Endothelial cell of umbilical vein (primary cell): ENCODE measurements around the gene PLEKHB1. TPM values are rescaled to one million over a fixed set of nuclear protein-coding genes. Genes with fewer than 3 reads are reported as not detected.

Experiments
- BruUV-seq: library from RNA; stranded (reverse); fragments of 400-500 nt; replicated peaks from 2 replicates; lab custom pipeline; 2021; lab: Mats Ljungman, UMichigan
- CTCF ChIA-PET: fragments of 300-600, 350-600 bp; sonication (Branson Sonifier 250); formaldehyde crosslinking; loops from one replicate; lab custom pipeline; 2021; ENCODE audit warnings: antibody characterized with exemption, inconsistent platforms; lab: Charles Lee
- POLR2A ChIA-PET: fragments of 300-600, 350-600 bp; sonication (Branson Sonifier 250); formaldehyde crosslinking; loops from one replicate; lab custom pipeline; 2021; ENCODE audit warnings: antibody characterized with exemption, inconsistent platforms; lab: Charles Lee
- DNase-seq: peaks from one replicate; pipeline ENCODE4 v3.0.0-alpha.2; 2011; ENCODE audit warnings: low read depth, low spot score
- FAIRE-seq: peaks from 2 replicates; lab custom pipeline; 2011; peaks lifted over from hg19 to GRCh38; lab: Jason Lieb, UNC
- H2AFZ ChIP-seq: 2 replicates; pipeline ENCODE4 v1.6.0; 2012; ENCODE audit warnings: low read depth, low read length, control low read depth, inconsistent platforms
- H3K27ac ChIP-seq: 2 replicates; pipeline ENCODE4 v1.5.1; 2011; ENCODE audit warnings: low read depth, mild to moderate bottlenecking, control low read depth, low read length, moderate library complexity; ENCODE audit not compliant: insufficient read depth
- H3K27me3 ChIP-seq, 2 experiments: 2 replicates each; pipeline versions ENCODE4 v1.6.0 to v1.6.1; 2011; ENCODE audit warnings: low read length in 2 of 2, mixed read lengths in 1 of 2; ENCODE audit not compliant: control insufficient read depth in 2 of 2, insufficient read depth in 2 of 2
- H3K36me3 ChIP-seq, 2 experiments: 2 replicates in 1 of 2; 3 replicates in 1 of 2; pipeline ENCODE4 v1.5.1; 2011; ENCODE audit warnings: low read length in 2 of 2, mild to moderate bottlenecking in 1 of 2, moderate library complexity in 1 of 2; ENCODE audit not compliant: control insufficient read depth in 2 of 2, insufficient read depth in 2 of 2; ENCODE audit errors: extremely low read depth in 1 of 2
- H3K4me1 ChIP-seq: 3 replicates; pipeline ENCODE4 v1.5.1; 2011; ENCODE audit warnings: mild to moderate bottlenecking, low read length; ENCODE audit not compliant: control insufficient read depth, insufficient read depth; ENCODE audit errors: extremely low read depth
- H3K4me2 ChIP-seq: 2 replicates; pipeline ENCODE4 v1.6.1; 2011; ENCODE audit warnings: low read length, control low read depth, mixed read lengths; ENCODE audit not compliant: insufficient read depth
- H3K4me3 ChIP-seq, 3 experiments: fragments of 200-600 bp in 1 of 3; sonication (generic), shearing (Covaris generic) in 1 of 3; replicated peaks in 1 of 3; 2 replicates each; pipeline ENCODE4 v1.5.1; 2011 to 2016; ENCODE audit warnings: control low read depth in 3 of 3, low read length in 3 of 3, mild to moderate bottlenecking in 2 of 3, inconsistent platforms in 1 of 3, low read depth in 1 of 3, moderate library complexity in 1 of 3; ENCODE audit not compliant: insufficient read depth in 1 of 3
- H3K79me2 ChIP-seq: 2 replicates; pipeline ENCODE4 v1.6.0; 2012; ENCODE audit warnings: low read length, inconsistent platforms; ENCODE audit not compliant: control insufficient read depth, insufficient read depth
- H3K9ac ChIP-seq: replicated peaks from 2 replicates; pipeline ENCODE3; 2011; ENCODE audit warnings: low read length, control low read depth; ENCODE audit not compliant: insufficient read depth; ENCODE audit errors: extremely low read depth
- H3K9me1 ChIP-seq: replicated peaks from 3 replicates; pipeline ENCODE4 v1.6.0; 2011; ENCODE audit warnings: mild to moderate bottlenecking, low read length; ENCODE audit not compliant: control insufficient read depth, insufficient read depth; ENCODE audit errors: extremely low read depth
- H3K9me3 ChIP-seq: replicated peaks from 2 replicates; pipeline ENCODE4 v1.5.1; 2012; ENCODE audit warnings: low read length, inconsistent platforms; ENCODE audit not compliant: control insufficient read depth, insufficient read depth
- H4K20me1 ChIP-seq: replicated peaks from 2 replicates; pipeline ENCODE3; 2011; ENCODE audit warnings: mild to moderate bottlenecking, low read length; ENCODE audit not compliant: control insufficient read depth, insufficient read depth; ENCODE audit errors: extremely low read depth
- CTCF ChIP-seq, 2 donors: IDR thresholded peaks; 1 replicate in 1 of 2; 2 replicates in 1 of 2; pipeline ENCODE4 v1.5.1; 2011; ENCODE audit warnings: low read length in 2 of 2, mild to moderate bottlenecking in 2 of 2, moderate library complexity in 2 of 2, control low read depth in 1 of 2, inconsistent platforms in 1 of 2, low read depth in 1 of 2; ENCODE audit not compliant: insufficient read depth in 1 of 2; ENCODE audit errors: extremely low read depth in 1 of 2
- GATA2 ChIP-seq: IDR thresholded peaks from 2 replicates; pipeline ENCODE4 v1.7.0; 2011; ENCODE audit warnings: low read depth, mild to moderate bottlenecking, moderate library complexity, mixed read lengths, low read length; ENCODE audit not compliant: insufficient read length, insufficient read depth
- POLR2A ChIP-seq: IDR thresholded peaks from 2 replicates; pipeline ENCODE4 v1.6.1; 2012; ENCODE audit warnings: low read depth, mild to moderate bottlenecking, control low read depth, low read length
- POLR2AphosphoS5 ChIP-seq: IDR thresholded peaks from 2 replicates; pipeline ENCODE4 v1.6.1; 2012; ENCODE audit warnings: low read depth, mild to moderate bottlenecking, control low read depth, low read length, moderate library complexity; ENCODE audit not compliant: insufficient read depth
- dilution Hi-C: fragments of 300-500 bp; cut with MboI; formaldehyde crosslinking; loops from one replicate; pipeline ENCODE4 v1.15.0; 2019; ENCODE audit warnings: low sequenced_read_pairs; ENCODE audit not compliant: extremely low pct_ligation_motif_present
- intact Hi-C: fragments of 100-400 bp; cut with micrococcal nuclease; formaldehyde crosslinking; loops from one replicate; pipeline ENCODE4 v1.10.0; 2022
- polyA plus RNA-seq, 4 experiments: library from polyadenylated mRNA; depleted of rRNA in 3 of 4; stranded (reverse) in 3 of 4; unstranded in 1 of 4; fragments of >200 nt; gene quantifications; 2 replicates each; pipeline versions ENCODE4 v1.2.1 to v1.2.3, GENCODE V29; 2011 to 2012; ENCODE audit warnings: missing spikeins in 1 of 4
- total RNA-seq: library from RNA; stranded (reverse); gene quantifications from 2 replicates; pipeline ENCODE4 v1.2.3, GENCODE V29; 2021

Gene PLEKHB1
- total and polyA plus RNA-seq, 2 donors (not counting 3 experiments of a cell fraction or from before 2014, with no cell fraction given): 0.75 to 0.99 TPM

DNA sequence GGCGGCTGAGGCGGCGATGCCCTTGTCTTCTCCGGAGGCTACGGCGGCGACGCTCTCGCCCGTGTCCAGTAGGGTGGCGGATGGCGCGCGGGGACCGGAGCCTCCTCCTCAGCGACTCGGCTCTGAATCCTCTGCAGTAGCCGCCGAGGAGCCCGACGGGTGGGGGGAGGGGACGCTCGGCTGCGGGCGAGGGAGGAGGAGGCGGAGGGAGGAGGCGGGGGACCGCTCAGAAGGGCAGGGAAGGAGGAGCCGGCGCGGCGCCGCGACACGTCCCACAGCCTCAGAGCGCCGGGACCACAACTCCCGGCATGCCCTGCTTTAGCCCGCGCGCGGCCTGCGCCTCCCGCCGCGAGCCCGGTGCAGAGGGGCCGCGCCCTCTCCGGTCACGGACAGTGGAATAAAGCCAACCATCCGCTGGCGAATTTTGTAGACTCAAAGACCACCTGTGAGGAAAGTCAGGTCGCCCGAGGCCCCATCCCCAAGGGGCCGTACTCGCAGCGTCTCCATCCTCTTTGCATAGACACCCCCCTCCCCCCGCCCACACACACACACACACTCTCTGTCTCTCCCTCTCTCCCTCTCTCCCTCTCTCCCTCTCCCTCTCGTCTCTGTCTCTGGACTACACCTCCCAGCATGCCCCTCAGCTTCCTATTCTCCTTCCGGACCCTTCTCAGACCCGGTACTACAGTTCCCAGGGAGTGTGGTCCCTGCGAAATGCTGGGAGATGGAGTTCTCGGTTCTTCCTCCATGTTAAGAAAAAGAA, 48.2 kb upstream of the PLEKHB1 start, which contains the start of gene FAM168A:
TSS of gene FAM168A (minus strand) at position 157 of the 763 bp plus-strand sequence. CDS start 129,638 bp downstream, outside the sequence.
- DNase-seq (peak; percentile 95), FAIRE-seq (peak; percentile 98)
- intact Hi-C loops (loop anchor here (1.0 to 2.0 kb wide), 2 partner anchors 119 to 333 kb away; no protein-coding TSS in a partner anchor), dilution Hi-C loops (no loop called here)
- Histone ChIP-seq H2AFZ (peak within 1 kb of the TSS; percentile 85), H3K36me3 (no peaks in the 10 kb centered on the region), H3K4me1 (peaks cover 9% of the 10 kb centered on the region), H3K9ac (peak within 1 kb of the TSS; percentile 35), H4K20me1 (no peaks in the 10 kb centered on the region), H3K79me2 (peaks cover 6% of the 10 kb centered on the region), H3K27ac (no peak within 1 kb of the TSS), H3K9me1 (no peaks in the 10 kb centered on the region), H3K27me3 (no peaks in the 10 kb centered on the region), H3K9me3 (no peaks in the 10 kb centered on the region), H3K4me3 (peak within 1 kb of the TSS; percentile 70 to 97 (median 74)), H3K4me2 (peak within 1 kb of the TSS; percentile 73)
- POLR2A ChIA-PET: interaction anchor here (0.5 to 0.6 kb wide), 2 partner anchors 94 to 205 kb away, joined by 3 to 4 read pairs; no protein-coding TSS in a partner anchor
- BruUV-seq: no TSS peak
- CTCF ChIA-PET: interaction anchor here (0.6 to 1.5 kb wide), 10 partner anchors 28 to 333 kb away, joined by 3 to 11 read pairs (median 3); no protein-coding TSS in a partner anchor
- TF ChIP-seq CTCF (IDR thresholded peaks at IDR 0.05; ENCODE audit: extremely low read depth in 1 of 2, insufficient read depth in 1 of 2, low read depth in 1 of 2, low read length in 2 of 2): peak; percentile 3 to 10
- TF ChIP-seq GATA2: no peak
- peak; percentile 44 for TF ChIP-seq POLR2AphosphoS5
- TF ChIP-seq POLR2A: peak; percentile 83
